PC-9 (cell line): ENCODE measurements around the gene AUTS2. TPM values are rescaled to one million over a fixed set of nuclear protein-coding genes. Genes with fewer than 3 reads are reported as not detected.

Experiments
- BruUV-seq: library from RNA; stranded (reverse); fragments of 400-500 nt; replicated peaks from 2 replicates; lab custom pipeline; 2021; lab: Mats Ljungman, UMichigan
- CTCF ChIA-PET: fragments of 300-600 bp; sonication (Branson Sonifier 250); formaldehyde crosslinking; loops from one replicate; lab custom pipeline; 2022; ENCODE audit warnings: antibody characterized with exemption; lab: Charles Lee
- POLR2A ChIA-PET: fragments of 300-600 bp; sonication (Branson Sonifier 250); formaldehyde crosslinking; loops from one replicate; lab custom pipeline; 2022; ENCODE audit warnings: antibody characterized with exemption; ENCODE audit not compliant: unreplicated experiment; lab: Charles Lee
- DNase-seq, 2 experiments: peaks; one replicate each; pipeline versions ENCODE4 v3.0.0 to v3.0.0-alpha.2; 2015 to 2022; ENCODE audit warnings: mixed read lengths in 1 of 2
- H2AFZ ChIP-seq: fragments of 200-600 bp; sonication (generic); 2 replicates; pipeline ENCODE4 v1.8.1; 2017; ENCODE audit warnings: antibody characterized with exemption
- H3F3A ChIP-seq: fragments of 200-600 bp; sonication (generic); 2 replicates; pipeline ENCODE4 v1.8.1; 2017; ENCODE audit warnings: antibody characterized with exemption, mild to moderate bottlenecking, low read depth; ENCODE audit not compliant: insufficient read depth
- H3K27ac ChIP-seq: fragments of 200-600 bp; sonication (generic); 2 replicates; pipeline ENCODE4 v1.6.1; 2016; ENCODE audit warnings: mixed run types
- H3K27me3 ChIP-seq: fragments of 200-600 bp; sonication (generic); 2 replicates; pipeline ENCODE4 v1.6.1; 2016; ENCODE audit warnings: low read depth, mixed run types; ENCODE audit not compliant: insufficient read depth
- H3K36me3 ChIP-seq: fragments of 200-600 bp; sonication (generic); 2 replicates; pipeline ENCODE4 v1.6.1; 2016; ENCODE audit warnings: low read depth, mixed run types
- H3K4me1 ChIP-seq: fragments of 200-600 bp; sonication (generic); replicated peaks from 2 replicates; pipeline ENCODE4 v1.6.1; 2016; ENCODE audit warnings: mixed run types; ENCODE audit not compliant: insufficient read depth
- H3K4me2 ChIP-seq: fragments of 200-600 bp; sonication (generic); 2 replicates; pipeline ENCODE4 v1.6.1; 2017; ENCODE audit warnings: mixed run types
- H3K4me3 ChIP-seq: fragments of 200-600 bp; sonication (generic); 2 replicates; pipeline ENCODE4 v1.6.1; 2016; ENCODE audit warnings: mixed run types
- H3K79me2 ChIP-seq: fragments of 200-600 bp; sonication (generic); 2 replicates; pipeline ENCODE4 v1.6.1; 2017; ENCODE audit warnings: low read depth, mixed run types
- H3K9me2 ChIP-seq: fragments of 200-600 bp; sonication (generic); 2 replicates; pipeline ENCODE4 v1.8.1; 2017; ENCODE audit warnings: mild to moderate bottlenecking; ENCODE audit not compliant: insufficient read depth
- H3K9me3 ChIP-seq: fragments of 200-600 bp; sonication (generic); 2 replicates; pipeline ENCODE4 v1.8.1; 2016; ENCODE audit warnings: low read depth; ENCODE audit not compliant: insufficient read depth
- H4K20me1 ChIP-seq: fragments of 200-600 bp; sonication (generic); 2 replicates; pipeline ENCODE4 v1.8.1; 2017; ENCODE audit not compliant: insufficient read depth
- EZH2 ChIP-seq: fragments of 200-600 bp; sonication (generic); IDR thresholded peaks from 2 replicates; pipeline ENCODE4 v1.8.0; 2017; ENCODE audit warnings: antibody characterized with exemption, low read depth
- intact Hi-C: fragments of 100-400 bp; cut with micrococcal nuclease; formaldehyde crosslinking; loops from one replicate; pipeline ENCODE4 v1.10.0; 2022; ENCODE audit not compliant: unreplicated experiment
- total RNA-seq: library from RNA; stranded (reverse); gene quantifications from 2 replicates; pipeline ENCODE4 v1.2.3, GENCODE V29; 2021
- TF ChIP-seq, protein P1 (sequence below): fragments of 200-600 bp; sonication (generic); conservative IDR thresholded peaks from 2 replicates; pipeline ENCODE4 v1.6.1; 2017; ENCODE audit warnings: mixed run types, antibody characterized with exemption, mild to moderate bottlenecking, moderate library complexity

AUTS2 gene
- total RNA-seq, 1 experiment from 2014 or later, result not detected

DNA sequence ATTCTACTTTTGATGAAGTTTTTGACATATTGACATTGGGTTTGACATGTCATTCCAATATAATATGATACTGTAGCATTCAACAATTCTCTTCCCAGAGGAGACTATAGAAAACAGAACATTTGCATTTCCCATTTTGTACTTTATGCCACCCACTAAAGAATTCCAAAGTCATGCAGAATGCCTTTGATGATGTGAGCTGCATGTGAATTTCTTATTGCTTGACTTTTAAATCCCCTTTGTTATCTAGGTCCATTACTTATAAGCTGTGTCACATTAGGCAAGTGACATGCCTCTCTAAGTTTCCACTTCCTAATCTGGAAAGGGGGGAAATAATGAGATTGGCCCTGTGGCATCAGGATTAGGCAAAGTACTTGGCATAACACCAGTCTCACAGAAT, 436.7 kb downstream of the AUTS2 start:
- H3K4me1 ChIP-seq, result no peaks in the 10 kb centered on the region
- no peaks in the 10 kb centered on the region for H3K36me3 ChIP-seq
- H3F3A ChIP-seq, result no peaks in the 10 kb centered on the region
- no peaks in the 10 kb centered on the region for H3K9me3 ChIP-seq
- no peak overlapping the region for H3K4me3 ChIP-seq
- no peak overlapping the region for H2AFZ ChIP-seq
- no peaks in the 10 kb centered on the region for H3K79me2 ChIP-seq
- ChIA-PET POLR2A (interaction anchor here (0.7 kb wide), 1 partner anchor 52 kb away, joined by 4 read pairs; no protein-coding TSS in a partner anchor), CTCF (no interaction called here)
- H3K9me2 ChIP-seq, result no peaks in the 10 kb centered on the region; the same call in 1 of the 2 replicates
- no peaks in the 10 kb centered on the region for H4K20me1 ChIP-seq
- BruUV-seq, result no TSS peak
- TF ChIP-seq, protein P1, sequence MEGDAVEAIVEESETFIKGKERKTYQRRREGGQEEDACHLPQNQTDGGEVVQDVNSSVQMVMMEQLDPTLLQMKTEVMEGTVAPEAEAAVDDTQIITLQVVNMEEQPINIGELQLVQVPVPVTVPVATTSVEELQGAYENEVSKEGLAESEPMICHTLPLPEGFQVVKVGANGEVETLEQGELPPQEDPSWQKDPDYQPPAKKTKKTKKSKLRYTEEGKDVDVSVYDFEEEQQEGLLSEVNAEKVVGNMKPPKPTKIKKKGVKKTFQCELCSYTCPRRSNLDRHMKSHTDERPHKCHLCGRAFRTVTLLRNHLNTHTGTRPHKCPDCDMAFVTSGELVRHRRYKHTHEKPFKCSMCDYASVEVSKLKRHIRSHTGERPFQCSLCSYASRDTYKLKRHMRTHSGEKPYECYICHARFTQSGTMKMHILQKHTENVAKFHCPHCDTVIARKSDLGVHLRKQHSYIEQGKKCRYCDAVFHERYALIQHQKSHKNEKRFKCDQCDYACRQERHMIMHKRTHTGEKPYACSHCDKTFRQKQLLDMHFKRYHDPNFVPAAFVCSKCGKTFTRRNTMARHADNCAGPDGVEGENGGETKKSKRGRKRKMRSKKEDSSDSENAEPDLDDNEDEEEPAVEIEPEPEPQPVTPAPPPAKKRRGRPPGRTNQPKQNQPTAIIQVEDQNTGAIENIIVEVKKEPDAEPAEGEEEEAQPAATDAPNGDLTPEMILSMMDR, result no peak
- no peak for TF ChIP-seq EZH2
- intact Hi-C loops, result no loop called here
- H3K27me3 ChIP-seq, result 0 out of 2 replicates have a peak, but pooled peaks cover 2% of the 10 kb centered on the region
- no peak overlapping the region for H3K4me2 ChIP-seq
- DNase-seq, result no peak
- no peak overlapping the region for H3K27ac ChIP-seq

DNA sequence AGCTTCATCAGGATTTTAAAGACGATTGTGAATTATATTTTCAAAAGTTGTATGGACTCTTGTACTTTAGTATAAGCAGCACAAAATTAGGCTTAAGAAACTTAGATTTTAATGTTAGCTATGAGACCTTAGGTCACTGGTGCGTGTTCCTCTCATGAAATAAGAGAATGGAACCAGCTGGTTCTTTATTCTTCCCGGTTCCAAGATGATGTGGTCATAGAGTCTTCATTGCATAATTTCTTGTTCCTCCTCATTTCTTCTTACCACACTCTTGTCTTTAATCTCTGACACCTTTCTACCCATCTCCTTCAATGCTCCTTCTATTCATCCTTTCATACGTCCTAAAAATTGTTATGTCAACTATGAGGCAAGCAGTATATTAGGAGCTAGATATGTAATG, 437.2 kb downstream of the AUTS2 start:
- H4K20me1 ChIP-seq, result no peaks in the 10 kb centered on the region
- intact Hi-C loops, result no loop called here
- no peaks in the 10 kb centered on the region for H3K9me3 ChIP-seq
- H3K4me2 ChIP-seq, result no peak overlapping the region
- BruUV-seq, result no TSS peak
- no peak overlapping the region for H3K4me3 ChIP-seq
- H2AFZ ChIP-seq, result no peak overlapping the region
- no peak overlapping the region for H3K27ac ChIP-seq
- H3K4me1 ChIP-seq, result no peaks in the 10 kb centered on the region
- H3K27me3 ChIP-seq, result 0 out of 2 replicates have a peak, but pooled peaks cover 2% of the 10 kb centered on the region
- H3K9me2 ChIP-seq, result no peaks in the 10 kb centered on the region; the same call in 1 of the 2 replicates
- TF ChIP-seq EZH2, result no peak
- TF ChIP-seq, protein P1, result no peak
- H3K79me2 ChIP-seq, result no peaks in the 10 kb centered on the region
- CTCF ChIA-PET, result no interaction called here
- POLR2A ChIA-PET, result interaction anchor here (0.7 kb wide), 1 partner anchor 53 kb away, joined by 4 read pairs; no protein-coding TSS in a partner anchor
- H3K36me3 ChIP-seq, result no peaks in the 10 kb centered on the region
- no peak for DNase-seq
- no peaks in the 10 kb centered on the region for H3F3A ChIP-seq

DNA sequence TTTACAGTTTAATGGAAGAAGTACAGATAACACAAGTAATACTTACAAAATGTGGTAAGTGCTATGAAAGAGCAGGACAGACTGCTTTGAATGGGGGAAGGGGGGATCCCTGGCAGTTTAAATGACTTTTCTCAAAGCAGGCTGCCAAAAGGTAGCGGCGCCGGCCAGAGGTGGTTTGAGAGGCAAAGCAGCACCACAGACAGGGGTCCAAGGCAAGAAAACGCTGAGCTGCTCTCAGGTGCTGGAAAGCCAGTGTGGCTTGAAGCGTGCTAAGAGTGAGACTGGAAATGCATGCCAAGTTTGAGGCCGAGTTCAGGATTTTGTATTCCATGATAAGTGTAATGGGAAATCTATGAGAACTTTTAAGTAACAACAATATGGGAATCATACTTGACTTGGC, 437.7 kb downstream of the AUTS2 start:
- TF ChIP-seq EZH2, result no peak
- TF ChIP-seq, protein P1, result no peak
- Histone ChIP-seq H3K4me1 (no peaks in the 10 kb centered on the region), H2AFZ (no peak overlapping the region), H3K4me2 (no peak overlapping the region), H3K9me3 (no peaks in the 10 kb centered on the region), H3K4me3 (no peak overlapping the region), H3K36me3 (no peaks in the 10 kb centered on the region), H3K27me3 (0 out of 2 replicates have a peak, but pooled peaks cover 2% of the 10 kb centered on the region), H3K27ac (no peak overlapping the region), H3K79me2 (no peaks in the 10 kb centered on the region), H3K9me2 (no peaks in the 10 kb centered on the region; the same call in 1 of the 2 replicates), H4K20me1 (no peaks in the 10 kb centered on the region), H3F3A (no peaks in the 10 kb centered on the region)
- DNase-seq, result no peak
- POLR2A ChIA-PET, result no interaction called here
- no TSS peak for BruUV-seq
- CTCF ChIA-PET, result no interaction called here
- intact Hi-C loops, result no loop called here
